WTC11 (cell line): Measurements from ENCODE around the gene CYB5A.

Experiments used
- ATF1 ChIP-seq: sonication (generic); formaldehyde crosslinking; IDR thresholded peaks from 2 replicates; pipeline ENCODE4 v1.8.1; 2023; ENCODE audit warnings: mild to moderate bottlenecking, moderate library complexity, missing genetic modification reagents
- CREB1 ChIP-seq: sonication (generic); formaldehyde crosslinking; IDR thresholded peaks from 2 replicates; pipeline ENCODE4 v1.8.0; 2023; ENCODE audit warnings: mild to moderate bottlenecking, missing genetic modification reagents
- CTCF ChIP-seq: fragments of 200-600 bp; IDR thresholded peaks from 2 replicates; pipeline ENCODE4 v1.8.0; 2022; ENCODE audit warnings: antibody characterized with exemption
- FOXJ3 ChIP-seq: sonication (generic); formaldehyde crosslinking; IDR thresholded peaks from 2 replicates; pipeline ENCODE4 v1.9.0; 2021; ENCODE audit warnings: missing genetic modification reagents, mild to moderate bottlenecking, borderline replicate concordance
- HMGXB4 ChIP-seq: sonication (generic); formaldehyde crosslinking; IDR thresholded peaks from 2 replicates; pipeline ENCODE4 v1.8.1; 2023; ENCODE audit warnings: mild to moderate bottlenecking, moderate library complexity, missing genetic modification reagents
- JAZF1 ChIP-seq: fragments of 250-450 bp; sonication (Bioruptor Pico); IDR thresholded peaks from 2 replicates; pipeline ENCODE4 v1.9.0; 2021; ENCODE audit warnings: moderate library complexity, mild to moderate bottlenecking, inconsistent platforms
- MAX ChIP-seq: sonication (generic); formaldehyde crosslinking; IDR thresholded peaks from 2 replicates; pipeline ENCODE4 v1.8.0; 2022; ENCODE audit warnings: mild to moderate bottlenecking, missing genetic modification reagents
- MXD4 ChIP-seq: fragments of 250-450 bp; sonication (Bioruptor Pico); IDR thresholded peaks from 2 replicates; pipeline ENCODE4 v1.8.0; 2021; ENCODE audit warnings: mild to moderate bottlenecking, moderate library complexity, borderline replicate concordance
- PREB ChIP-seq: sonication (generic); formaldehyde crosslinking; IDR thresholded peaks from 2 replicates; pipeline ENCODE4 v1.8.1; 2022; ENCODE audit warnings: mild to moderate bottlenecking, missing genetic modification reagents, moderate library complexity, borderline replicate concordance
- USF1 ChIP-seq: sonication (generic); formaldehyde crosslinking; IDR thresholded peaks from 2 replicates; pipeline ENCODE4 v1.8.0; 2022; ENCODE audit warnings: mild to moderate bottlenecking, missing genetic modification reagents
- USF2 ChIP-seq: sonication (generic); formaldehyde crosslinking; IDR thresholded peaks from 2 replicates; pipeline ENCODE4 v1.8.1; 2023; ENCODE audit warnings: mild to moderate bottlenecking, missing genetic modification reagents, moderate library complexity
- ZNF263 ChIP-seq: sonication (generic); formaldehyde crosslinking; IDR thresholded peaks from 2 replicates; pipeline ENCODE4 v1.8.1; 2022; ENCODE audit warnings: low read depth, mild to moderate bottlenecking, moderate library complexity, missing genetic modification reagents
- ZNF317 ChIP-seq: sonication (generic); formaldehyde crosslinking; IDR thresholded peaks from 2 replicates; pipeline ENCODE4 v1.8.1; 2023; ENCODE audit warnings: low read depth, mild to moderate bottlenecking, moderate library complexity, missing genetic modification reagents, borderline replicate concordance
- ZNF512 ChIP-seq: sonication (generic); formaldehyde crosslinking; IDR thresholded peaks from 2 replicates; pipeline ENCODE4 v1.8.1; 2022; ENCODE audit warnings: missing genetic modification reagents, borderline replicate concordance

- no peak for TF ChIP-seq MXD4
- TF ChIP-seq ATF1 (CRISPR knock-in tag), result no peak
- no peak for TF ChIP-seq CREB1 (CRISPR knock-in tag)
- TF ChIP-seq MAX (CRISPR knock-in tag), result no peak
- no peak for TF ChIP-seq USF1 (CRISPR knock-in tag)
- no peak for TF ChIP-seq USF2 (CRISPR knock-in tag)
- TF ChIP-seq CTCF, result no peak
- TF ChIP-seq HMGXB4 (CRISPR knock-in tag), result no peak
- TF ChIP-seq PREB (CRISPR knock-in tag), result no peak
- no peak for TF ChIP-seq FOXJ3 (CRISPR knock-in tag)
- TF ChIP-seq ZNF512 (CRISPR knock-in tag), result no peak
- no peak for TF ChIP-seq JAZF1 (CRISPR knock-in tag)
- no peak for TF ChIP-seq ZNF317 (CRISPR knock-in tag)
- TF ChIP-seq ZNF263, result no peak
These were observed 45.6 kb upstream of the CYB5A start for GRCh38 chr18:74337155-74337911.
